ENCODE measurements around the gene SULT1A2. TPM values are rescaled to one million over a fixed set of nuclear protein-coding genes. Genes with fewer than 3 reads are reported as not detected.
A peak's percentile ranks its signal among the peaks of the same experiment; 100 is the strongest.

Gene SULT1A2
- total RNA-seq, 1 experiment from 2014 or later, result 0.44 TPM

DNA sequence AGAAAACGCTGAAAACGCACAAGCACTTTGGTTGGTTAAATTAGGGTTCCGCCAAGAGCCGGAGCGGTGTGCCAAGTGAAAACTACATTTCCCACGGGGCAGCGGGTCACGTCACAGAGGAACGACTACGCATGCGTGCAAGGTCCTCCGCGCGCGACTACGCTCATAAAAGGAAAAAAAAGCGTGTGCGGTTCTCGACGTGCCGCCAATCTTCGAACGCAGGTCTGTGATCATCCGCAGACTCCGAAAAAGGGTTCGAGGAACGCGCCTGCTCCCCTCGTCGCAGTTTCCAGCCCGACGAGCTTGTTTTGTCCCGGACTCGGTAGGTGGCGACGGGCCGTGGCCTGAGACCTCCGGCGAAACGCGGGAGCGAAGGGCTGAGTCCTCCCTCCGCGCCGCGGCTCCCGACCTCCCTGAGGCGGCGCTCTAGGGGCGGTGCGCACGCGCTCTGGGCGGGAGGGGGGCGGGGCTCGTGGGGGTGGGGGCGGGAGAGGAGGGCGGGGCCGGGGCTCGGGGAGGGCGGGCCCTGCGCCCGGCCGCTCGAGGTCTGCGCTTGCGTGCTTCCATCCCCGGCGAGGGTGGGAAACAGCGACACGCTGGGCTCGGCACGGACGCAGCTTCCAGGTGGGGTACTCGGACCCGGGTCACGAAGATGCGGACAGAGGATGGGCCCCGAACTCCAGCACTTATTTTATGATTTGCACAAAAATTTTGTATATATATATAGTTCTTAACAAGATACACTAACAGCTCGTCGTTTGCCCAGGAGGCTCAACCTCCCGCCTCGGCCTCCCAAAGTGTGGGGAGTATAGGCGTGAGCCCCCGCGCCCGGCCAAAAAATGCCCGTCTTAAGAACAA, 42.8 kb downstream of the SULT1A2 start, which contains the start of gene SGF29:
SGF29 (plus strand) TSS at position 145 of the 858 bp plus-strand sequence. CDS start 27,150 bp downstream, outside the sequence.
- no peak for TF ChIP-seq CTCF (IDR thresholded peaks at IDR 0.05; ENCODE audit: unreplicated experiment)
- DNase-seq (ENCODE audit: unreplicated experiment), result peak; percentile 84
- H3K4me1 Mint-ChIP-seq (ENCODE audit: insufficient read depth, unreplicated experiment), result peaks cover 12% of the 10 kb centered on the region
- ChIA-PET CTCF (interaction anchor here (0.6 to 1.7 kb wide), 9 partner anchors 9 to 1216 kb away, joined by 3 to 4 read pairs (median 3); partner anchors contain the start of gene NFATC2IP), POLR2A (interaction anchor here (0.7 to 1.6 kb wide), 8 partner anchors 9 to 290 kb away, joined by 3 to 9 read pairs (median 4); partner anchors contain the start of genes ATXN2L and NUPR1)
- no peaks in the 10 kb centered on the region for H3K9me3 Mint-ChIP-seq (ENCODE audit: unreplicated experiment)
- H3K36me3 Mint-ChIP-seq (ENCODE audit: insufficient read depth, unreplicated experiment), result peaks cover 9% of the 10 kb centered on the region
- BruUV-seq (replicated peaks), result TSS peak; percentile 98
- intact Hi-C loops (cut with micrococcal nuclease), result no loop called here
- H3K27me3 Mint-ChIP-seq (ENCODE audit: insufficient read depth, unreplicated experiment), result no peaks in the 10 kb centered on the region
- peak within 1 kb of the TSS; percentile 80 for H3K4me3 Mint-ChIP-seq (ENCODE audit: unreplicated experiment)
- H3K27ac Mint-ChIP-seq (ENCODE audit: low read depth, unreplicated experiment), result peak within 1 kb of the TSS; percentile 88

GRCh38 chr16:28549301-28549899, 47.5 kb downstream of the SULT1A2 start:
- no TSS peak for BruUV-seq (replicated peaks)
- Mint-ChIP-seq H3K27me3 (ENCODE audit: insufficient read depth, unreplicated experiment) (no peaks in the 10 kb centered on the region), H3K36me3 (ENCODE audit: insufficient read depth, unreplicated experiment) (no peaks in the 10 kb centered on the region), H3K4me3 (ENCODE audit: unreplicated experiment) (no peak overlapping the region), H3K9me3 (ENCODE audit: unreplicated experiment) (no peaks in the 10 kb centered on the region), H3K4me1 (ENCODE audit: insufficient read depth, unreplicated experiment) (peaks cover 5% of the 10 kb centered on the region), H3K27ac (ENCODE audit: low read depth, unreplicated experiment) (no peak overlapping the region)
- DNase-seq (ENCODE audit: unreplicated experiment), result peak; percentile 61
- CTCF ChIA-PET, result interaction anchor here (0.6 to 1.9 kb wide), 13 partner anchors 9 to 1183 kb away, joined by 3 to 14 read pairs (median 4); partner anchors contain the start of genes CLN3 and NUPR1
- POLR2A ChIA-PET, result interaction anchor here (1.2 to 2.9 kb wide), 3 partner anchors 8 to 58 kb away, joined by 3 to 10 read pairs (median 3); partner anchors contain the start of genes CLN3 and NUPR1
- peak; percentile 70 for TF ChIP-seq CTCF (IDR thresholded peaks at IDR 0.05; ENCODE audit: unreplicated experiment)
- intact Hi-C loops (cut with micrococcal nuclease), result loop anchor here (5.0 kb wide), 2 partner anchors 68 to 328 kb away; partner anchors contain the start of gene ATP2A1

GRCh38 chr16:28548306-28548802, 48.5 kb downstream of the SULT1A2 start:
- intact Hi-C loops (cut with micrococcal nuclease), result loop anchor here (5.0 kb wide), 2 partner anchors 69 to 329 kb away; partner anchors contain the start of gene ATP2A1
- no peak overlapping the region for H3K27ac Mint-ChIP-seq (ENCODE audit: low read depth, unreplicated experiment)

More at GRCh38 chr16:28548306-28548802, 48.5 kb downstream of the SULT1A2 start:
- no peak for DNase-seq (ENCODE audit: unreplicated experiment)
- H3K36me3 Mint-ChIP-seq (ENCODE audit: insufficient read depth, unreplicated experiment), result no peaks in the 10 kb centered on the region
- TF ChIP-seq CTCF (IDR thresholded peaks at IDR 0.05; ENCODE audit: unreplicated experiment), result no peak
- ChIA-PET POLR2A (interaction anchor here (2.0 to 2.9 kb wide), 2 partner anchors 9 to 57 kb away, joined by 6 to 10 read pairs; partner anchors contain the start of gene CLN3), CTCF (interaction anchor here (1.3 kb wide), 1 partner anchor 56 kb away, joined by 4 read pairs; the partner anchor contains the start of gene CLN3)
- BruUV-seq (replicated peaks), result no TSS peak
- H3K4me3 Mint-ChIP-seq (ENCODE audit: unreplicated experiment), result no peak overlapping the region
- peaks cover 4% of the 10 kb centered on the region for H3K4me1 Mint-ChIP-seq (ENCODE audit: insufficient read depth, unreplicated experiment)
- H3K27me3 Mint-ChIP-seq (ENCODE audit: insufficient read depth, unreplicated experiment), result no peaks in the 10 kb centered on the region
- no peaks in the 10 kb centered on the region for H3K9me3 Mint-ChIP-seq (ENCODE audit: unreplicated experiment)
